ENCODE results near the gene AATF.

AATF gene

GRCh38 chr17:36931096-36931696 lies 17.6 kb upstream of the AATF start:
- DNase-seq = no peak

DNA sequence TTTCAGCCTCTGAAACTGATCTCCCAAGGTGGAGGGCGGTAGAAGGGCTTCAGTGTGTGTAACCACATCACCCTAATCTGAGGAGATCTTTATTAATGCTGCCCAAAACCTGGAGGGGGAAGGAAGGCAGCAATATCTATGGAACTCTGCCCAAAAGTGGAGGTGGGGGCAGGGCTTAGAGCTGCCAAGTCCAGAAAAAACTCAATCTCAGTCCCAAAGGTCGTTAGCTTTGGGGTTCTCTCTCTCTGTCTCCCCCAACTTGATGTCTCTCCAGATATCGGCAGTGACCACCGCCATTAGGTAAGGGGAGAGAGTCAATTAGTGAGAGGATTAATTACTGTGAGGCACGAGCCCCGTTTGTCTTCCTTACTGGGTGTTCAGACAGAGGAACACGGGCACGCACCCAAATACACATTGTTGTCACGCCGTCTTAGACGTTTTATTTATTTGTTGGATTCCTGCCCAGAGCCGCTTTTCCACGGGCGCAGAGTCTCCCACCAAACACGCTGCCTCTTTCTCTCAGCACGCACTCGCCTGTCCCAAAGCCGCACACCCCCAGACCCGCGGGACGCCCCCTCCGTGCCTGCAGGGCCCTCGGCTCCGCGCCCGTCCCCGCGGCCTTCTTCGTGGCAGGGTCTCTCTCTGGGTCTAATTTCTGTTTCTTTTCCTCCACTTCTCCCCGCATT lies 16.9 kb upstream of the AATF start:
- DNase-seq = no peak

DNA sequence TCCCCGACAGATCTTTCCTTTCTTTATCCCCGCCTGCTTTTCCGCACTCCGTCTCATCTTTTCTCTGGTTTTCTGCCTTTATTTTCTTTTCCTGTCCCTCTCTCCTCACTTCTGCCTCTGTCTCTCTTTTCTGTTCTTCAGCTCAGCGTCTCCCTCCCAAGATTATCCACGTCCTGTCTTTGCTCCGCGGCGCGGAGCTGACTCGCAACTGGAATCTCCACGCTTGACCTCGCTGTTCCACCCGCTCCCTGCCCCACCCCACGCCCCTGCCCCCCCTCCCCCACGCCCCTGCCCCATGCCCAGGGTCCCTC lies 16.4 kb upstream of the AATF start:
- no peak for DNase-seq

DNA sequence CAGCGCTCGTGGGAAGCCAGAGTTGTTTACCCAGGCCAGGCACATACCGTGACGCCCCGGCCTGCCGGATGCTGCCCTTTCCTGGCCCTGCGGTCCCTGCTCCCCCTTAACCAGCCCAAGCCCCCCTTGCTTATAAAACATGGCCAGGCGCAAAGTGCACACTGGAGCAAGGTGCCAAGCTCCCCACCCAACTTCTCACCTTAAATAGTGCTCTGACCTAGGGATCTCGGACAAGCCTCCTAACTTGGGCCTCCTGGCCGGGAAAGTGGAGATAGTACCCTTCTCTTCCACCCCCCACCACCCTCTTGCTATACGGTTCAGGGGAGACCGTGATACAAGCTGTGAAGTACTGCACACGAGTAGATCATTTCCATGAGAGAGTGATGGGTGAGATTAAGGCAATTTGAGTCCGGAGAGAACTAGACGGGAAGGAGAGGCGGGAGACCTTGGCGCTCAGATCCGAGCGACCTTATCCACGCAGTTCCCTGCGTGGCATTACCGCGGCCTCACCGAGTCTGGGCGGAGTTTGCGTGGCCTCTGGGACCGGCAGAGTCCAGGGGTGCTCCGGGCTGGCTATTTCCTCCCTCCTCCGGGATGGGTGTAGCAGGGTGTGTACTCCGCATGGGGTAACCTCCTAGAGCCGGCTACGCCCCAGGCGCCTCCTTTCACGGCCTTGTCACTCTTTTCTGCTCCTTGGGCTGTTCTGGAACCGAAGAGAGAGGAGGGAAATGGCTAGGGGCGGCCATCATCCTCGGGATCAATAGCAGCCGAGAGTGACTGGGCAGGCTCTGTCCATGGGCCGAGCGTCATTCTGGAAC lies 15.9 kb upstream of the AATF start:
- DNase-seq = no peak

DNA sequence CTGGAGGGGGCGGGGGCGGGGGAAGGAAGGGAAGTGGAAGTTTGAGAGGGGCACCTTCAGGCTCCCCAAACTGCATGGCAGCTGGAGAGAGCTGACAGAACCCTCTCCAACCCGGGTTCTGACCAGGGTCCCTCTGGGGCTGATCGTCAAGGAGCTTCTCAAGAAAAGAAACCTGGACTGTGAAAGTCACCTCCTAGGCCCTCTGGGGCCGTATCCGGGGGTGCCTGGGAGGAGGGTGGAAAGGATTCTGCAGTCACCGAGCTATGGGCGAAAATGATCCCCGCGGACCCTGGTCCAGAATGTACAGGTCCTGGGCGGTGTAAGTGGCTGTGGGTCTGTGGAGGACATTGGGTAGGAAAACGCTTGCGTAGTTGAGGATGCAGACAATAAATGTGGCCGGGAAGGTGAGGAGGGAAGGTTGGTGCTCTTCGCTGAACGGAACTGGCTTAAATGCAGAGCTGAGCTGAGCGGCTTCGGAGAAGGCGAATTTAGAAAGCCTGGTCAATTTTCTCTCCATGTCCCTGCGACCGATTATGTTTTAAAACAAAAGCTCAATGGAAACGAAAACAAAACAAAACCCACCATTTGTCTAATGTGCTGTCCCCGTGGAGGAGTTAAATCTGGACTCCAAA lies 15.1 kb upstream of the AATF start:
- DNase-seq = no peak

DNA sequence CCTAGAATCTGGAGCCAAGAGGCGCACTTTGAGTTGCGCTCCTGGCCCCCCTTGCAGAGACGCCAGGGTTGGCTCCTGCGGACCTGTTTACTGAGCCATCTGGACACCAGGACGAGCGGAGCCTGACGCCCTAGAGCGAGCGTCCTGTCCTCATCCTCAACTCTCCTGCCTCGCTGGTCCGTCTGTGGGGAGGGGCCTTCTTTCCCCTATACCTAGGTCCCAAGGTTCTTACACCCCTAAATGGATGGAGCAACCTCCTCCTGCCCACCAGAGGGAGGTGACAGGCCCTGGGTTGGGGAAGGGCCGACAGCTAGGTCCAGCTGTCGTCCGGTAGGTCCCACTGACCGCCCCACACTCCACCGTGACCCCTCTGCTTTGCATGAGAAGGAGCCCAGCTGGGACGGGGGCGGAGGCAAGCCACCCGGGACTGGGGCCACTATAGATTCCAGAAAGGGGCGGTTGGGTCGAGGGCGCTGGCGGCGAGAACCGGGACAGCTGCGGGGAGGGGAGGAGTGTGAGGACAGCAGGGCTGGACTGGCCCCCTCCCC lies 14.5 kb upstream of the AATF start:
- no peak for DNase-seq

GRCh38 chr17:36934692-36935630 lies 13.8 kb upstream of the AATF start:
- DNase-seq = no peak

DNA sequence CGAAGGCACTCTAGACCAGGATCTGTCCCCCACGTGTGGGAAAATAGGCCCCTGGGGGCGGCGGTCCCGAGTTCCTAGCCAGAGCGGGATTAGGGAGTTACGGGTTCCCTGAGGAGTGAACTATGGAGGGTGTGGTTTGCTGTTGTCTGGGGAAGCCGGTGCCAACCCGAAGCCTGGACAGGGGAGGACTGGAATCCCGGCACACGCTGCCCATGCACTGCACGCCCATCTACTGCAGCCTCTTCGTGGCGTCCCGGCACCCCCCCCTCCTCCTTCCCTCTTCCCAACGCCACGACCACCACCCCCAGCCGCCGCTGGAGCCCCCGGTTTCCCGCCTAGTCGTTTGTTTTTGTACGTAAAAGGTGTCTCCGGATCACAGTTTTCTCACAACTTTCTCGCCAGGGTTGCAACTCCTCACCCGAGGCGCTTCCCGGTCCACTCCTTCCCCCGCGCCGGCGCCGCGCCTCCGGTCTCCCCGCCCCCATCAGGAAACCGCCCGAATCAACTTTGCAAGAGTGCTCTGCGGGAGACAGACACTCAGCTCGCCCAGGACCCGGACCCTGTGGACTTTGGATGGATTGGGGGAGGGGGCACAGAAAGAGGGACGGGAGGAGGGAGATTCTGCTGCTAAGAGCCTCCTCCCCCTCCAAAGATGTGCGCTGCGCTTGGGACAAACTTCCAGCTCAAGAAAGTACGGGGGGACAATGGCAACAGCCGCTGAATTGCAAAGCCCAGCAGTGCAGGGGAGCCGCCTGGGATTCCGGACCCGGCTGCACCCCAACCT lies 12.9 kb upstream of the AATF start:
- no peak for DNase-seq

GRCh38 chr17:36936455-36937000 lies 12.2 kb upstream of the AATF start:
- no peak for DNase-seq

GRCh38 chr17:36937001-36937958 lies 11.5 kb upstream of the AATF start, which contains the start of gene LHX1:
Gene LHX1, plus strand, starts transcription at chr17:36937475. Its CDS starts 723 bp downstream, at chr17:36938198.
- DNase-seq = no peak

DNA sequence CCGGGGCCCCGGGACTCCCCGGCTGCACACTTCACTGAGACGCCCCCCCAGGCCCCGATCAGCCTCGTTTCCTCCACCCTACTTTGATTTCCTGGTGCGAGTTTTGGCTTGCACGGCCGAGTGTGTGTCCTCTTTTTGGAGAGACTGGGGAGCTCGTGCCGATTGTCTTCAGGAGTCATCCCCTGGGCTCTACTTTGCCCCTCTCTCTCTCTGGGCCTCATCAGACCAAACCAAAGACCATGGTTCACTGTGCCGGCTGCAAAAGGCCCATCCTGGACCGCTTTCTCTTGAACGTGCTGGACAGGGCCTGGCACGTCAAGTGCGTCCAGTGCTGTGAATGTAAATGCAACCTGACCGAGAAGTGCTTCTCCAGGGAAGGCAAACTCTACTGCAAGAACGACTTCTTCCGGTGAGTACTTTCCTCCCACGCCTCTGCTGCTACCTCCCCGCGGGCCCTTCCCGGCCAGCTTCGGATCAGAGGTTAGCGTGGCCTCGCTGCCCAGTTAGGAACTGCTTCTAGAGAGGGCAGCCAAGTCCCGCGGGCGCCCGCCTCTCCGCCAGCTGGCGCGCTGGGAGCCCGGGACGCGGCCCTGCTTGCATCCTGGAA lies 10.7 kb upstream of the AATF start:
- no peak for DNase-seq

GRCh38 chr17:36938566-36939051 lies 10.1 kb upstream of the AATF start:
- no peak for DNase-seq

DNA sequence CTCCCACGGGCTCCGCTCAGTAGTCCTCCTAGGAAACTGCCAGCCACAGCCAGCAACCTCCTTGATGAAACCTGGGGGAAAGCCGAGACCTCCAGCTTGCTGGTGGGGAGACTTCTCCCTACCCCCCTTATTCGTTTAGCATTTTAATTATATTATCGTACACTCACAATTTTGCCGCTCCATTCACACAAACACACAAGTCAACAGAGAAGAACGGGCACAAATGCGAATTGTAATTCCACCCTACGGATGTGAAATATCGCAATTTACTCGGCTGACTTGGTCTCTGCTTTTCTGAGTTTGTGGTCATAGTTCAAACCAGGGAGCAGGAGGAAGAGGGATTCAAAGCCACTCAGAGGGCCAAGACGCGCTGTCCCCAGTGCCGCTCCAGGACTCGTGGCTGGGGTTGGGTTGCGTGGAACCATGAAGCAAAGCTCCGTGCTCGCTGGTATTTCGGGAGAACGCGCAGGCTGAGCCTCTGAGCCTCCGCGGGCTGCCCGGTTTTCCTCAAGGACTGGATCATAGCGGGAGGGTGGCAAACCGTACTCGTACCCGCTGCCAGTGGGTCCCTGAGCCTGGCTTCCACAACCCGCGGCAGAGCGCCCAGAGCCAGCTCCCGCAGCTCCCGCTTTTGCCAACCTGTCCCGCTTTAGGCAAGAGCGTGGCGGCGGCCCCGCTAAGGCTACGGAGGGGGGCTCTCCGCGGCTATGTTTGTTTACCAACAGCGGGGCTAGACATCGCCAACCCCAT lies 9.5 kb upstream of the AATF start:
- no peak for DNase-seq

- DNase-seq = no peak
These were observed 8.9 kb upstream of the AATF start for GRCh38 chr17:36939802-36940312.

DNA sequence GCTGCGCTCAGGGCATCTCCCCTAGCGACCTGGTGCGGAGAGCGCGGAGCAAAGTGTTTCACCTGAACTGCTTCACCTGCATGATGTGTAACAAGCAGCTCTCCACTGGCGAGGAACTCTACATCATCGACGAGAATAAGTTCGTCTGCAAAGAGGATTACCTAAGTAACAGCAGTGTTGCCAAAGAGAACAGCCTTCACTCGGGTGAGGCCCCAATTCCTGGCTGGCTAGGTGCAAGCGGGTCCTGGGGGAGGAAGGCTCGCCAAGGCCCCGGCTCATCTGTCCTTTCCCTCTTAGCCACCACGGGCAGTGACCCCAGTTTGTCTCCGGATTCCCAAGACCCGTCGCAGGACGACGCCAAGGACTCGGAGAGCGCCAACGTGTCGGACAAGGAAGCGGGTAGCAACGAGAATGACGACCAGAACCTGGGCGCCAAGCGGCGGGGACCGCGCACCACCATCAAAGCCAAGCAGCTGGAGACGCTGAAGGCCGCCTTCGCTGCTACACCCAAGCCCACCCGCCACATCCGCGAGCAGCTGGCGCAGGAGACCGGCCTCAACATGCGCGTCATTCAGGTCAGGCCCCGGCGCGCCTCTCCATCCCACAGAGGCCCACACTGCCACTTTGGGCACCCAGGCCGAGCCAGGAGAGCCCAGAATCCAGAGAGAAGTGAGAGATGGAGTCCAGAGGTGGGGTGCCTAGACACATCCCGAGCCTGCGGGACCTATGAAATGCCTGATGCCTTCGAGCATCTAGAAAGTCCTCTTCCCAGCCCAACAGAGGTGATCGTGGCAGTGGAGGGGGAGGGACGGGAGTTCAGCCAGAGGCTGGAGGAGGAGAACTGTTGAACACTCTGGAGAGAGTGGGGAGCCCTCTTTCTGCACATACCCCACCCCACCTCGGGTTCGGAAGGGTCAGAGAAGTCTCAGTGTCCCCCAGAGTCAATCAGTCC lies 8.2 kb upstream of the AATF start:
- DNase-seq = no peak

- DNase-seq = no peak
These were observed 7.3 kb upstream of the AATF start for GRCh38 chr17:36941265-36942010.

Data from activated CD4-positive, alpha-beta T cell treated with anti-CD3 and anti-CD28 coated beads, Interleukin-2, amount 50 U/mL, for 1 hour (primary cell).